Measurements from ENCODE around the gene BCL2L13. TPM values are rescaled to one million over a fixed set of nuclear protein-coding genes. Genes with fewer than 3 reads are reported as not detected.
"Not testable (repeated sequence)": the region's sequence is repeated elsewhere in the genome, so short reads cannot be mapped to it uniquely, and the experiment has no call there.

The BCL2L13 gene
- total RNA-seq, 2 experiments from 2014 or later, result 35.3 to 38.0 TPM

GRCh38 chr22:17742527-17742902, 104.0 kb downstream of the BCL2L13 start:
- peaks cover 4% of the 10 kb centered on the region for H3K4me1 Mint-ChIP-seq
- H3K9me3 Mint-ChIP-seq, result no peaks in the 10 kb centered on the region
- no peaks in the 10 kb centered on the region for H3K36me3 Mint-ChIP-seq
- no peaks in the 10 kb centered on the region for H3K27me3 Mint-ChIP-seq
- DNase-seq, result peak; percentile 74
- no peak overlapping the region for H3K4me3 Mint-ChIP-seq
- H3K27ac Mint-ChIP-seq, result no peak overlapping the region

DNA sequence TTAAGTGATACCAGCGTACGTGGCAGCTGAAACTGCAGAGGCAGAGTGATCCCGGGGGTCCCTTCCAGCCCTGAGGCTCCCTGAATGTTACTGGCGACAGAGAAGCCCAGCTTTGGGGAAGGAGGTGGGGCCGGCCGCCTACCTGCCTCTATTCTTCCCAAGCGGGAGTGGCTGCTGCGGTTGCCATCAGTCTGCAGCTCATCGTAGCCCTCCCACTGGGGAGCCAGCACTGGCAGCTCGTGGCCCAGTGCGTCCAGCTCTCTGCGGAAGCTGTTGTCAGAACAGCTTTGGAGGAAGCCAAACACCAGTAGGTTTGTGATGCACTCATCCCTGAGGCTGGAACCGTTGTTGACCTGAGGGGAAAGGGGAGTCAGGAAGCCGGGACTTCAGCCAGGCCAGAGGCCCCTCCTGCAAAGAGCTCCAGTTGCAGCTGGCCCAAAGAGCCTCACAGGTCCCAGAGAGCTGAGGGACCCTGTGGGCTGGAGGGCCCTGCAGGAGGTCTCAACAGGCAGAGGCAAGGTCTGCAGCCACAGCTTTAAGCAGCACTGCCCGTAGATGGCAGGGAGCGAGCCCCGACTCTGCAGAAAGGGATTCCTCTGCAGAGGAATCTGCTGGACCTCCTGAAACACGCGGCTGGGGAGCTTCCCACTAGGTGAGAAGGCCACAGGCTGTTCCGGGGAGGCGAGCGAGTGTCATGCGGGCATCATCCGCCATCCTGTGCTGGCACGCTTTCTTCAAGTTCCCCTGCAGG, 105.3 kb downstream of the BCL2L13 start:
- H3K27me3 Mint-ChIP-seq, result no peaks in the 10 kb centered on the region
- DNase-seq, result no peak
- H3K4me1 Mint-ChIP-seq, result peaks cover 4% of the 10 kb centered on the region
- H3K4me3 Mint-ChIP-seq, result no peak overlapping the region
- no peaks in the 10 kb centered on the region for H3K36me3 Mint-ChIP-seq
- H3K27ac Mint-ChIP-seq, result no peak overlapping the region
- no peaks in the 10 kb centered on the region for H3K9me3 Mint-ChIP-seq

DNA sequence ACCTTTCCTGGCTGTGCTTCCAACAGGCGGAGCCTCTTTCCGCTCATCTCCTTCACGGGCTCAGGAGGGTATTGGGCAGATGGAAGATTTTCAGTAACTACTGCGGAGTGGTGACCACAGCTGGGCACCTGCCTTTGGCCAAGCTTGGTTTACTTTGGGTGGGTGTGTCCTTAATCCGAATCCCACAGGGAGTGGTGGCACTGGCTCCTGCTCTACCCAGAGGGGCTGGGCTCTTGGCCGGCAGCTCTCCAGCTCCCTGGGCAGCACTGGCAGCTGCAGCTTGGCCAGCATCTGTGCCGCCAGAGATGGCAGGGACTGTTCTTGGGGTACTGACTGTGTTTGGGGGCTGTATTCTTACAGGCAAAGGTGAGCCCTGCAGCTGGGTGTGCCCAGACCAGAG, 105.9 kb downstream of the BCL2L13 start:
- DNase-seq, result no peak
- Mint-ChIP-seq H3K36me3 (no peaks in the 10 kb centered on the region), H3K4me1 (peaks cover 4% of the 10 kb centered on the region), H3K27ac (no peak overlapping the region), H3K9me3 (no peaks in the 10 kb centered on the region), H3K27me3 (no peaks in the 10 kb centered on the region), H3K4me3 (no peak overlapping the region)

- no peaks in the 10 kb centered on the region for H3K36me3 Mint-ChIP-seq
- no peak overlapping the region for H3K27ac Mint-ChIP-seq
- DNase-seq, result no peak
- no peak overlapping the region for H3K4me3 Mint-ChIP-seq
- no peaks in the 10 kb centered on the region for H3K9me3 Mint-ChIP-seq
- H3K27me3 Mint-ChIP-seq, result no peaks in the 10 kb centered on the region
- peaks cover 4% of the 10 kb centered on the region for H3K4me1 Mint-ChIP-seq
These were observed 108.4 kb downstream of the BCL2L13 start for GRCh38 chr22:17746916-17747315.

GRCh38 chr22:17748555-17749353, 110.2 kb downstream of the BCL2L13 start:
- Mint-ChIP-seq H3K9me3 (no peaks in the 10 kb centered on the region), H3K27ac (no peak overlapping the region), H3K4me3 (no peak overlapping the region), H3K4me1 (no peaks in the 10 kb centered on the region), H3K36me3 (no peaks in the 10 kb centered on the region), H3K27me3 (no peaks in the 10 kb centered on the region)
- no peak for DNase-seq

GRCh38 chr22:17749605-17750395, 111.2 kb downstream of the BCL2L13 start:
- Mint-ChIP-seq H3K9me3 (no peaks in the 10 kb centered on the region), H3K27ac (no peak overlapping the region), H3K4me3 (no peak overlapping the region), H3K4me1 (peaks cover 3% of the 10 kb centered on the region), H3K36me3 (no peaks in the 10 kb centered on the region), H3K27me3 (no peaks in the 10 kb centered on the region)
- no peak for DNase-seq

DNA sequence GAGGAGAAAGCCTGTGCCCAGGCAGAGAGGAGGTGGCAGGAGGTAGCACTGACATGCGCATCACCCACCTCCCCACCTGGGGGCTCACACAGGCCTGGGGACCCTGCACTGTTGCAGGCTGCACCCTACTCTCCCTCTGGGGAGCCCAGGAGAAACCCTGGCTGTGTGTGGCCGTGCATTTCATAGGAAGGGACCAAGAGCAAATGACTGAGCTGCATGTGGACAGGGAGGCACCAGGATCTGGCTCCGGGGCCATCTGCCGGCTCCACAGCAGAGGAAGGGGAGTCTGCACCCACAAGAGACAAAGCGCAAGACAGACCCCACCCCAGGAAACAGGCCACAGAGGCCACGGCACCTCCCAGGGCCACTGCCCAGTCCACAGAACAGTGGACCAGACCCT, 113.0 kb downstream of the BCL2L13 start:
- Mint-ChIP-seq H3K4me3 (no peak overlapping the region), H3K4me1 (peaks cover 3% of the 10 kb centered on the region), H3K27me3 (no peaks in the 10 kb centered on the region), H3K27ac (no peak overlapping the region), H3K9me3 (no peaks in the 10 kb centered on the region), H3K36me3 (no peaks in the 10 kb centered on the region)
- DNase-seq, result no peak

DNA sequence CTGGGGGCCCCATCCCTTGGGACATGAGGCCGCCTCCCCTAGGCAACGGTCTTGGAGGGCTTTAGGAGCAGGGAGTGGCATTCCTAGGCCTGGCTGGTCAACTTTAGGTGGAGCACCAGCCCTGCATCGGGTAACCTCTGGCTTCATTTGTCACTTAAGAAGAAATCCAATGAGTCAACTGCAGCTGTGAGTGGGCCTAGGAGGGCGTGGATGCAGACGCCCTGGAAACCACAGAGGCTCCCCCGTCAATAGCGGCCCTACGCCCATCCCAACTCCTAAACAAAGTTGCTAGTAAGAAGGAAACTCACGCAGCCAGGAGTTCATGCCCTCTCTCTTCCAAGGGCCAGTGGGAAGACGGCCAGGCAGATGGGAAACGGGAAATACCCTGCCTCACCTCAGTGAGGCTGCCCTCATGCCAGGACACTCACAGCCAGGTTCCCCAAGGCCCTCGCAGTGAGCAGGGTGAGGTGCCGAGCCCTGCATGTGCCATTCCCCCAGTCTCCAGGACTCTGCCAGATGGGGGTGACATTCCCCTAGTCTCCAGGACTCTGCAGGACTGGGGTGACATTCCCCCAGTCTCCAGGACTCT, 114.9 kb downstream of the BCL2L13 start:
- DNase-seq, result no peak
- Mint-ChIP-seq H3K27me3 (no peaks in the 10 kb centered on the region), H3K9me3 (no peaks in the 10 kb centered on the region), H3K27ac (no peak overlapping the region), H3K36me3 (no peaks in the 10 kb centered on the region), H3K4me3 (no peak overlapping the region), H3K4me1 (peaks cover 3% of the 10 kb centered on the region)

GRCh38 chr22:17754233-17754925, 115.8 kb downstream of the BCL2L13 start:
- H3K9me3 Mint-ChIP-seq, result no peaks in the 10 kb centered on the region
- H3K4me1 Mint-ChIP-seq, result peaks cover 3% of the 10 kb centered on the region
- DNase-seq, result peak; percentile 38
- H3K4me3 Mint-ChIP-seq, result no peak overlapping the region
- no peaks in the 10 kb centered on the region for H3K27me3 Mint-ChIP-seq
- no peak overlapping the region for H3K27ac Mint-ChIP-seq
- H3K36me3 Mint-ChIP-seq, result no peaks in the 10 kb centered on the region

- H3K4me3 Mint-ChIP-seq, result no peak overlapping the region
- no peaks in the 10 kb centered on the region for H3K9me3 Mint-ChIP-seq
- peaks cover 27% of the 10 kb centered on the region for H3K4me1 Mint-ChIP-seq
- no peak for DNase-seq
- no peaks in the 10 kb centered on the region for H3K27me3 Mint-ChIP-seq
- H3K27ac Mint-ChIP-seq, result no peak overlapping the region
- H3K36me3 Mint-ChIP-seq, result no peaks in the 10 kb centered on the region
These were observed 122.6 kb downstream of the BCL2L13 start for GRCh38 chr22:17761138-17761488.

DNA sequence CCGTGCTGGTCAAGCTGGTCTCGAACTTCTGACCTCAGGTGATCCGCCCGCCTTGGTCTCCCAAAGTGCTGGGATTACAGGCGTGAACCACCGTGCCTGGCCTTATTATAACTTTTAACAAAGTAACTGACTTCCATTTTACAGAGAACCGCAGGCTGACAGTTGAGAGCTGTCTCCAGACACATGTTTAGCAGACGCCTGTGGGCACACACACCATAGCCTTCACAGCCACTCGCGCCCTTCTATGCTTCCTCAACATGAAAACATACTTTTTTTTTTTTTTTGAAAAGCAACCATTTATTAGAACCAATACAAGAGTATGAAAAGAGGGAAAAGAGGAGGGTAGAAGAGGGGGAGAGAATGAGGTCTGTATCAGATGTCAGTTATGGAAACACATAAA, 124.9 kb downstream of the BCL2L13 start:
- H3K27ac Mint-ChIP-seq, H3K27me3 Mint-ChIP-seq, H3K36me3 Mint-ChIP-seq, H3K9me3 Mint-ChIP-seq, DNase-seq, H3K4me3 Mint-ChIP-seq: not testable (repeated sequence)
- peaks cover 37% of the 10 kb centered on the region for H3K4me1 Mint-ChIP-seq

DNA sequence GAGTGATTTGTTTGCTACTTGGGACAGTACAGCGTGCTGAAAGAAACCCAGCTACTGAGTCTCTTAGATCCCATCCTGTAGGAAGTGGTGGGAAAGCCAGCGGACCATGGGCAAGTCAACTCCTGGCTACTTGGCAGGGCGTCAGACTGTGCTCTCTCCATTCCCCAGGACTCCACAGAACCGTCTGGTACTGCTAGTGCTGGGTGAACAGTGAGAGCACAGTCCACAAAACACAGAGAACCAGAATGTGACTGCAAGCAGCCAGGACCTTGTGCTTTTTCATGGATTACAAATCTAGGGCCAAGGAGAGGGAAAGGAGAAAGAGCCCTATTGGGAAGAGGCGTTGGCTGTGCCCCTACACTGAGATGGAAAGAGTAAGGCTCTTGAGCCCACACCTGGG, 125.5 kb downstream of the BCL2L13 start:
- no peak for DNase-seq
- no peaks in the 10 kb centered on the region for H3K27me3 Mint-ChIP-seq
- H3K4me1 Mint-ChIP-seq, result peaks cover 39% of the 10 kb centered on the region
- no peak overlapping the region for H3K27ac Mint-ChIP-seq
- H3K36me3 Mint-ChIP-seq, result no peaks in the 10 kb centered on the region
- H3K4me3 Mint-ChIP-seq, result no peak overlapping the region
- no peaks in the 10 kb centered on the region for H3K9me3 Mint-ChIP-seq

GRCh38 chr22:17764852-17765251, 126.3 kb downstream of the BCL2L13 start:
- not testable (repeated sequence) for H3K4me3 Mint-ChIP-seq, H3K9me3 Mint-ChIP-seq, H3K36me3 Mint-ChIP-seq, H3K27me3 Mint-ChIP-seq, H3K27ac Mint-ChIP-seq, DNase-seq
- peaks cover 39% of the 10 kb centered on the region for H3K4me1 Mint-ChIP-seq

DNA sequence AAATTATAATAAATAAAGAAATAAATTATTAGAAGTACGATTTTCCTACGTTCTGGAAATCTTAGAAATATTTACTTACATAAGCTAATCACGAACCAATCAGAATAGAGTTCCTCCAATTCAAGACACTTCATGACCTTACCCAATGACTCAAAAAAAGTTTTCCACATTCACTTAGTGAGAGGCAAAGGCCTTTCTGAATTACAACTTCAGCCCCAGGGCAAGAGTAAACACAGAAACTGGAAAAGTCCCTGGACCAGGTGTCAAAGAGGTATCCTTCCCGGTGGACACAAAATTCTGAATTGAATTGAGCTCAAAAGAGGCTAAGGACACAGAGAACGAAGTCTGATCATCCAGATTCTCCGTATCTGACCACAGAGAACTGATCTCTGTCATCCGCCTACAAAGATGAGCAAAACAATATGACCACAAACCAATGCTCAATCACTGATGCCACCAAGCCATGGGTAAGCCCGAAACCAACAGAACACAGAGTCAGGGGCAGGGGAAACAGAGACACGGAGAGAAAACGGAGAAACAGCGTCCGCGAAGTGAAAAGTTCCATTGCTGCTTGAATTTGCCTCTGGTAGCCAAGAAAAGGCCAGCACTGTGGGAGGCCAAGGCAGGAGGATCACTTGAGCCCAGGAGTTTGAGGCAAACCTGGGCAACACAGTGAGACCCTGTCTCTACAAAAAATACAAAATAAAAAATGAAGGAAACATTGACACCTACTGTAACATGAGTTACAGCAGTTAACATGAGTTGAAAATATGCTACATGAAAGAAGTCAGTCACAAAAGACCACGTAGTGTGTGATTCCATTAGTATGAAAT, 128.9 kb downstream of the BCL2L13 start:
- H3K27ac Mint-ChIP-seq, result peak overlapping the region; percentile 78
- peak; percentile 75 for DNase-seq
- no peaks in the 10 kb centered on the region for H3K27me3 Mint-ChIP-seq
- H3K36me3 Mint-ChIP-seq, result no peaks in the 10 kb centered on the region
- peaks cover 46% of the 10 kb centered on the region for H3K4me1 Mint-ChIP-seq
- H3K9me3 Mint-ChIP-seq, result no peaks in the 10 kb centered on the region
- peak overlapping the region; percentile 29 for H3K4me3 Mint-ChIP-seq

Data from activated naive CD8-positive, alpha-beta T cell treated with anti-CD3 and anti-CD28 coated beads for 36 hours (primary cell).